Inflammatory macrophage treated with lipopolysaccharide for 1 hour (primary cell): ENCODE results near the gene CAT.

Source experiments
- DNase-seq, 2 donors: peaks; one replicate each; pipeline ENCODE4 v3.0.0-alpha.2; 2020 to 2022

CAT gene

DNA sequence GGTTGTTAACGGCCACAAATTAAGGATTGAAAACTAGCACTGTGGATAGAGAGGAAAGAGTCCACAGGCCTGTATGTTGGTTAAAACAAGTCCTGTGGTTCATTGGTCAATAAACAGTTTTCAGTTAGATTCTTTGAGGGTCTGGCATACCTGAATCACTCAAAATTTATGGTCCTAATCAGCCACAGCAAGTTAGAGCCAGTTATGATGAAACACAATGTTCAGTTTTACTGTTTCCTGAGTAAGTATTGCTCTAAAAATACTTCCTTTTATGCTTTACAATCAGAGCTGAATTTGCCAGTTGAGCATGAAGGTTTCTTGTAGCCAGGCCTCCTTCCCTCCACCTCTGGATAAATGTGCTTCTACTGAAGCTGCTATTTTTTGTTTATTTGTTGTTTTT, 12.9 kb upstream of the CAT start:
- peak in 1 of 2 donors; percentile 43 for DNase-seq

DNA sequence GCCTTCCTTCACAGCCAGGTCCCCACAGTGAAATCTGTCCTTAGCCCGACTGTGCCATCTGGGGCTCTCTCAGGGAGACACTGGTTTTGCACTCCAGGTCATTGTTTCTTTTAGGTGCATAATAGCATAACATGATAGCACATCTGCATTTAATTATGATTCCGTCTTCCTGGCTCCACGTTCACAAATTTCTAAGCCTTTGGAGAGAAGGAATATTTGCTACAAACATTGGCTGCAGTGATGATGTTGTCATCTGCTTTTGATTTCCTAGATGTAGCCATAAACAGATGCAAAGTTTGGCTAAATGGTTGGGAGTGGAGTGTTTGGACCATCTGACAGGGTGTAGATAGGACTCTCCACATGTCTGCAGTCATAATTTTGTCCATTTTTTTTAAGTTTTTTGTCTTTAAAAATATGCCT, 12.0 kb upstream of the CAT start:
- no peak for DNase-seq

DNA sequence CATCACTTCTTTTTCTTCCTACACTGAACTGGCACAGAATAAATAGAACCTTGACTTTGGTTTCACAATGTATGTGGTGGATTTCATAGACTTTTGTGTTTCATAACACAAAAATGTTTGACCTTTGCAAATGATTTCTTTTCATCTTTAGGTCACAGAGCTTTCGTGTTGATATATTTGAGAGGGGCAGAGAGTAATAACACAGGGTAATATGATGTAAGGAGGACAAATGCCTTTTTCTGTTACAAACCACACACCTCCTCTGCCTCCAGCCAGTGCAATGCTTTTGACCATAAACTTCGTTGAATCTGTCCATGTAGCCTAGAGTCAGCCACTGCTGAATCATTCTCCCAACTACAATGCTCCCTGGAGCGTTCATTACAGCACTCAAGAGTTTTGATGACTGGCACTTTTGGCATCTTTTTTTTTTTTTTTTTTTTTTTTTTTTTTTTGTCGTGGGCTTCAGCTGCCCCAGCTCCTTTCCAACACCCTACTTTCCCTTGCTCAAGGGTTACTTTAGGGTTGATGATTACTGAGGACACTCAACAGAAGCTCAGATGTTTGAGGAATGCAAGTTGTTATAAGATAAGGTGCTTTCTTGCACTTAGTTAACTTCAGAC, 11.4 kb upstream of the CAT start:
- peak; percentile 73 to 77 for DNase-seq

DNA sequence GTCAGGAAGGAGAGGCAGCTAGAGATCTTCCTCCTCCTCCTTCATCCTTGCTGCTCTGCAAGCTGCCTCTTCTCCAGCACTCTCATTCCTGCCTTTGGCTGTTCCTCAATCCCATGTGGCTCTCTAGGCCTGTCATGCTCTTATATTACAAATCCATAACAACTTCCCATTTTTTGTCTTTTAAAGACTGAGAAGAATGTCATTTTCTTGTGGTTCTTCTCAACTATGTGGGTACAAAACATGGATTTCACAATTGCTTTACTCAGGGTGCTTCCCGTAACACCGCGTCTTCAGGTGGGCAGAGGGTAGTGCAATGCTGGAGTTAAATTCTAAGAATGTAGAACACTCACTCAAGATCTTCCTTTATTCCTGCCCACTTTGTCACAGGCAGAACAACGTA, 6.8 kb upstream of the CAT start:
- DNase-seq: peak; percentile 70 to 94

DNA sequence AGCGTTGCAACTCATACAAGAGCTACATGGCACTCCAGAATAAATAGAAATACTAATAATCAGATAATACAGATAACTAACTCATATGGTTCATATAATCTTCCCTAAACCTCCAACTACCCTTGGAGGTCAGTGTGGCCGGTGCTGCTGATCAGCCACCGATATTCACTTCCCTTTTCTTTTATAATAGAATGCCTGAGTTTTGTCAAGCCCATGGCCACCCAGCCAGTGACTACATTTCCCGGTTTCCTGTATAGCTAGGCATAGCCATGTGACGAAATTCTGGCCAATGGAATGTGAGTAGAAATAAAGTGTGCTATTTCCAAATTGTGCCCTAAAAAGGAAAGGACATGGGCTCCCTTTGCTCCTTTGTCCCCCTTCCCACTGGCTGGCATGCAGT, 5.9 kb upstream of the CAT start:
- peak; percentile 61 to 64 for DNase-seq

DNA sequence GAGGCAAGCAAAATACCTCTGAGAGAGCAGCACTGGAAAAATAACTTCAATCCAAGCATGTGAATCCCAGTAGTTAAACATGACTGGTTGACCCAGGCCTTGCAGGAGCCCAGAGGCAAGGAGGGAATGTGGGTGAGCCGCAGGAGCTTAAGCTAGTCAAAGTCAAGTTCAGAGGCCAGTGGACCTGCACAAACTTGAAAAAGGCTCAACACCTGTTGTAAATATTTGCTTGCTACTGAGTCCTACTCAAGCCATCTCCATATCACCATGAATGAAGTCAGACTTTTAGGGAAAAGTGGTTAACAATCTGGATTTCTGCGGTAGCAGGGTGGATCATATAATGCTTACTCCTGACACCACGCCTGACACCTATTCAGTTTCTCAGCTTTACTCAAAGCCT, 4.8 kb upstream of the CAT start:
- no peak for DNase-seq

DNA sequence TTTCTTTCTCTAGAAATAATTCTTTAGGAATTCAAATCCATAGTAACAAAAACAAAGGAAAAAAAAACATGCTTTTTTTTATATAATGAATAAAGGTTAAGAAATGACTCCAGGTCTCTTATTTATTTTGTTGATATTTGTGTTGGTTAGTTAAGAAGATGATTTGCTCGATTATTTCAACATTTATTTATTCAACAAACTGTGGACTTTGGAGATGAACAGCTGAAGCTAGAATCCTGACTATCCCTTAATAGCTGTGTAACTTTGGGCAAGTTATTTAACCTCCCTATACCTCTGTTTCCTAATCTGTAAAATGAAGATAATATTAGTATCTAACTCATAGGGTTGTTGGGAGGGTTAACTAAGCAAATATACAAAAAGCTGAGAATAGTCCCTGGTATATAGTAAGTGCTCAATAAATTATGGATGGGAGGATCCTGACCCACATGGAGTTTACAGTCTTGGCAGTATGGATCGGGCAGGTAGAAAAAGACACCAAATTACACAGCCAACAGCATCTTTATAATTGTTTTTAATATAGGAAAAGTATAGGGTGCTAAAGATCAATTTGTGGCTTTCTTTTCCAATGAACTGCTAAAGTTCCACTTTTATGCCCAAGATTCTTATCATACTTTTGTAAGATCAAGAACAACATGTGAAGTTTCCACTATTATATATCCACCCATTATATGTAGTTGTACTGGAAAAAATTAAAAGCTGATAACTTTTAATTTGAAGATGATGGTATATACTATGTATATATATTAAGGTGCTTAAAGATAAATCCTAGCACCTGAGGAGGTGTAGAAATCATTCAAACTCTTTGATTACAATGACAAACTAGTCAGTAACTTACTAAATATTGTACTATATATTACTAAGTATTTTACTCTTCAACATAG, 1.3 kb upstream of the CAT start:
- DNase-seq: no peak

DNA sequence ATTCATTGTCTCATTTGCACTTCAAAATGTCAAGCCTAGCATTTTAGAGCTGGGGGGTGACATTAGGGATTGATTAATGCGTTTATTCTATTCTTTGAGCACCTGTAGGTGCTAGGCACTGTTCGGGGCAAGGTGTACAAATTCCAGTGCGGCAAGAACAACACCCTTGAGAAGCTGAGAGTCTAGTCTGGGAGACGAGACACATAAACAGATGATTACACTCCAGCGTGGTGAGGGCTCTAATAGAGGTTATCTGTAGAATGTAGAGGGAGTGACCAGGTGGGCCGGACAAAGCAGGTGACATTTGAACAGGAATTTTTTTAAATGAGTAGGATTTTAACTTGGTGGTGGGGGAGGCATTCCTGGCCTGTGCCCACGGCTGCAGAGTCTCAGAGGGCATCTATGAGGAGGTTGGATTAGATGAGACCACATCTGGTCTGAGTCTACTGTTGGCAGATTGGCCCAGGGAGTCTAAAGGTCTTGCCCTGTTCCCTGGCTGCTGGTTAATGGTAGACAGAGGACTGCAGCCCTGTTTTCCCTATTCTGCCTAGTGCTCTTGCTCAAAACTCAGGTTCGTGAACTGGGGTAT, 970 bp downstream of the CAT start:
- DNase-seq: no peak

DNA sequence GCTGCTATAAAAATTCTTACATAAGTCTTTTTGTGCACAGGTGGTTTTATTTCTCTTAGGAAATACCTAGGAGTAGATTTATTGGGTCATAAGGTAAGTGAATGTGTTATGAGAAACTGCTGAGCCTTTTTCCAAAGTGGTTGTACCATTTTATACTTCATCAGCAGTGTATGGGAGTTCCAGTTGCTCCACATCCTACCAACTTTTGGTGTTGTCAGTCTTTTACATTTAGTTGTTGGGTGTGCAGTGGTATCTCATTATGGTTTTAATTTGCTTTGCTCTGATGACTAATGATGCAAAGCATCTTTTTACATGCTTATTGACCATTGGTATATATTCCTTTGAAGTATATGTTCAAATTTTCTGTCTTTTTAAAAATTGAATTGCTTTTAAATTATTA, 3.1 kb downstream of the CAT start:
- no peak for DNase-seq

DNA sequence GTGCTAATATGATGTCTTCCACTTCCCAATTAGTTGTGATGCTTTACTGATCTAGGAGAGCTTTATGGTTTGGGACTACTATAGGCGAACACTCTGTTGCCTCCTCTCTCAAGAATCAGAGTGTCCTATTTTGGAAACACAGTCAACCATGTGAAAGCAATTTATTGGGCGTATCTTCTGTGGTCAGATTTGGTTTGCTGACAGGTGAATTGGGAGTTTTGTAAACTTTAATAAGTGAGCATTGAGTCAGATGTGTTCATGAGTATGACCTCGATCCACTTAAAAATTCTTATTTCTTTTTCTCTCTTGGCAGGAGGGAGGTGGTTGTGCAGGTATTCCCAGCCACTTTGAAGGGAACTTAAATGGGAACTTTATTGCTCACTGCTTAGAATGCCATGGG, 4.4 kb downstream of the CAT start:
- no peak for DNase-seq

DNA sequence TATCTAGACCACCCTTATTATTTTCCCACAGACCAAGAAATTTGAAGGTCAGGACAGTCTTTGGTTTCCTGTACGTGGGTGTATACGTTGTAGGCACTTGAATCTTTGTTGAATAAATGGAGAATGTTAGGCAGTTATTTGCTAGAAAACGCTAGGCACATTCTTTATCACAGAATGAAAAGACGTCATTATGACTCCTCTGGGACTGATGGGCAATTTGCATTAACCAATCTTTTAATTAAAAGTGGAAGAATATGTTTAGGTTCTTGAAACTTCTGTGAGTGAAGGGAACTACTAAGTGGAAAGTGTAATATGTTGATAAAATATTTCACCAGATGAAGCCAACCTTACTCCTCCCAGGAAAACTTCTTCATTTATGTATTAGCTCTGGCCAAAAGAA, 5.7 kb downstream of the CAT start:
- no peak for DNase-seq

DNA sequence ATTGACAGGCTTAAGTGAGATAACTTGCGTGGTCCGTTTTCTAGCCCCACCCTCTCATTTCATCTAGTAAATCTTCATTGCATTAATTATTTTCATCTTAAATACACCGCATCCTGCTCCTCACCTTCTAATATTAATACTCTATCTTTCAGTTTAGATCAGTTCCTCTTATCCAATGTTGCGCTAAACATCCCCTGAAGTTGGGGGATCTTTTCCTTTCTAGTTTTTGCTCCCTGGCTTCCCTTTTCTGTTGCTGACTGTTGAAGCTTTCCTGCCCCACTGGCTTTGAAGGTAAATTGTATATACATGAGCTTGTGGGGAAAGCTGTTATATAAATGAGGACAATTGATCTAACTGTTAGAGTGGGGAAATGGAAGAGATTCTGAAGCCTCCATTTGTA, 7.2 kb downstream of the CAT start:
- peak in 1 of 2 donors; percentile 37 for DNase-seq

DNA sequence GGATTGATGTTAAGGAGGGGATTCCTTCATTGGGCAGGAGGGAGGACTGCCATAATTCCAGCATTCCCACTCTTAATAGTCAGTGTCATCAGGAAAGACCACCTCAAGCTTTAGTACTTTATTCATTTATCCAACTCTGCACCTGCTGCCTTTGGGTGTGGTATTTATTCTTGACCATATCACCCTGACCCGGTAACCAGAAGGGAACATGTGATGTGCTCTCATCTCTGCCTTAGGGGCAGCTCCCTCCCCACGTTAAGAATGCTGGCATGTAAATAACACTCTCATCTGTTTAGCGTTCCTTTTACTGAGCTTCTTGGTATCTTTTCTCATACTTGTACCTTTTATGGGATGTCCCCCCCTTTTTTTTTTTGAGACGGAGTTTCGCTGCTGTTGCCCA, 7.7 kb downstream of the CAT start:
- DNase-seq: no peak

DNA sequence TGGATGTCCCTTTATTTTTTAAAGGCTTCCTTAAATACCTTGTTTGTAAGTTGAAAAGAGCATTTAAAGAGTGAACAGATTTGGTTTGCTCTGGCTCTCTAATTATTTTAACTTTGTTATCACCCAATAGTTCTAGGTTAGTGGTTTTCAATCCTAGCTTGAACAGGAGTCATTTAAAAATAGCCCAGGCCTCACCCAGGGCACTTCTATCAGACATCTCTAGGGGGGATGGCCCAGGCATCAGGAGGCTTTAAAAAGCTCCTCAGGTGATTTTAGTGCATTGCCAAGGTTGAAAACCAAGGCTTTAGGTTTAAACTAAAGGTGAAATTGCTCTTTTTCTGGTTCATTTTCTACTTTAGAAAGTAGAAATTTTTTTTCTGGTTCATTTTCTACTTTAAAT, 8.3 kb downstream of the CAT start:
- no peak for DNase-seq

DNA sequence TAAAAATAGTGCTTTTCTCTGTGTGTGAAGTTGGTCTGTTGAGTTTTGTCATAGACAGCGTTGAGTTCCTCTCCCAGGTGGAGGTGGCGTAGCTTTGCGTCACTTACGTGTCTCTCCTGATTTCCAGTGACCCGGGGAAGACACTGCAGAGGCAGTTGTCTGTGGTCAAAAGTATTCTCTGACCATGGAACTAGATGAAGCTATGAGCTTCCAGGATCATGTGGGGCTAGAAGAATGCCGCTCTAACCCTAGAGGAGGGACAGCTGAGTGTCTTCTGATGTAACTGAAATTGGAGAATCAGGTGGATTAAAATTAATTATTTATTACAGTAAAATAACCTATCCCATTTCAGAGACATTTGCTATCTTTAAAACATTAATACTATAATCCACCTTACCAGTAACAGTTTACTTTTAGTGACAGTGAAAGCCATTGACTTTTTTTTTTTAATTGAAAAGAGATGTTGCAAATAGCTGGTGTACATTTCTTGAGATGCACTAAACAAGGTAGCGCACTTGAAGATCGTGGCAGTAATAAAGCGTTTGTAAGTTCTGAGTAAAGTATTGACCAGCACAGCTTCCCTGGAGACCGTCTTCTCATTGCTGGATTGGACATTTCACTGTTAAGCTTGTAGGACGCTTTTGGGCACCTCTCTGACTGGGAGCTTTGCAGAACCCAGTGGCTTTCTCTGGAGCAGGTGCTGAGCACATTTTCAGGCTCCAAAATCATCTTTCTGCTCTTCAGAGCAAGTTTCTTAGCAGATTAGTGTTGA, 9.7 kb downstream of the CAT start:
- no peak for DNase-seq

DNA sequence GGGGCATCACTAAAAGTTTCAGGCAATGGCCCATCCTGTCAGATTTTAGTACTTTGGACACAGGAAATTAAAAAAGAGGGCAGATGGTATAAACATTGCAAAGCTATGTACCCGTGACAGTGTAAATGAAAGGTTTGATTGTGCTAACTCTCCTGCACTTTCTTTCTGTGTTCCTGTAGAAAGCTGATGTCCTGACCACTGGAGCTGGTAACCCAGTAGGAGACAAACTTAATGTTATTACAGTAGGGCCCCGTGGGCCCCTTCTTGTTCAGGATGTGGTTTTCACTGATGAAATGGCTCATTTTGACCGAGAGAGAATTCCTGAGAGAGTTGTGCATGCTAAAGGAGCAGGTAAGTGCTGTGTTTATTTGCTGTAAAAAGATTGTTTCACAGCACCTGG, 10.3 kb downstream of the CAT start:
- no peak for DNase-seq

DNA sequence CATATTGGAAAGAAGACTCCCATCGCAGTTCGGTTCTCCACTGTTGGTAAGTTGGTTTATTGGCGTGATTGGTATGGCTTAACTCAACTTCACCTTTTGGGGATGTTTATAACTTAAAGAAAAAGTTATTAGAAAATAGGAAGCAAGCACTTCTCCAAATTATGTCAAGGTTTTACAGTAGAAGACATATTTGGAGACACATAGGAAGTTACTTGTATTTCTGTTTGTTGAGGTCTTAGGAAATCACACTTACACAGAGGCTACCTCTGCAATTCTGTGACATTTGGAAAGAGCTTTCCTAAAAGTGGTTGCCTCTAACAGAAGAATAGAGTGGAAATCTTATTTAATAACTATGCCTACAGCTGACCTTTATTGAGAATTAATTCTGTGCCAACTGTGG, 12.3 kb downstream of the CAT start:
- DNase-seq: peak; percentile 46 to 61

DNA sequence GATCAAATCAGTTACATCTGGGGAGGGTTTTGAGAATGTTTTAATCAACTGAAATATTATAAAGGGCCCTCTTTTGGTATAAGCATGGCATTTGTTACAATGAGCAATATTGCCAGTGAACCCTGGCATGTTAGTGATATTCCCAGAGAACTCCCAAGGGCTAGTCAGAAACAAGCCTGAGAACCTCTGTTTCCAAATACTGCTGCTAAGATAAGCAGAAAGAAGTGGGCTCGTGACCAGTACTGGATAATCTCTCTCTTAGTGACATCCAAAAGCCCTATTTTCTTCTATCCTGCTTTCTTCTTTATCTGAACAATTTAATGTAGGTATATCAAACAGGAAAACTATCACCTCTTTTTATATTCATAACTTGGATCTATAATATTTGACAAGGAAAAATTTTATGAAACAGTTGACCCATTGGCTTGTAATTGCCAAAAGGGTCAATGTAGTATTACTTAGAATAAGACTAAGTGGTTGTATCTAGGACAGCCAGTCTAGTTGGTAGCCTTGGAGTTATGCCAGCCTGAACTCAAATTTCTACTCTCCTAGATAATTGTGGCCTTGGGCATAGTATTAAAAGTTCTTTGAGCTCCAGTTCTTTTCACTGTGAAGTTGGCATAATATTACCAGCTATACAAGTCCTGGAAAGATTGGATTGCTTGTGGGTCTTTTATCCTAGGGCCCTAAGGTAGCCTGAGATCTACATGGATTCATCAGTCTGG, 15.7 kb downstream of the CAT start:
- DNase-seq: no peak

DNA sequence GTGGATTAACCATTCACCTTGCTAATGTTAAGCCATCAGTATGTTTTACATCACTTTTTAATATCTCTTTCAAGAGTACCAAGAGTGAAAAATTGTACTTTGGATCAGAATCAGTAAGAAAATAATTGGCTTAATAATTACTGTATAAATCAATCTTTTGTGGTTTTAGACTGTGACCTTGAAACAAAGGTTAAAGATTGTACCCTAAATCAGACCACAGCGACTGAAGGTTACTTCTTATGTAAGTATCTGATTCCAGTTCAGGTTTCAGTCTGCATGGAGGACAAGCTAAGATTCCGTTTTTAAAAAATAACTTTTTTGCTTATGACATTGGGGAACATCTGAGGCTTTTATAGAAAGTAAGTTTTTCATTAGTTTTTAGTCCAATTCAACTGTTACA, 18.9 kb downstream of the CAT start:
- DNase-seq: no peak

DNA sequence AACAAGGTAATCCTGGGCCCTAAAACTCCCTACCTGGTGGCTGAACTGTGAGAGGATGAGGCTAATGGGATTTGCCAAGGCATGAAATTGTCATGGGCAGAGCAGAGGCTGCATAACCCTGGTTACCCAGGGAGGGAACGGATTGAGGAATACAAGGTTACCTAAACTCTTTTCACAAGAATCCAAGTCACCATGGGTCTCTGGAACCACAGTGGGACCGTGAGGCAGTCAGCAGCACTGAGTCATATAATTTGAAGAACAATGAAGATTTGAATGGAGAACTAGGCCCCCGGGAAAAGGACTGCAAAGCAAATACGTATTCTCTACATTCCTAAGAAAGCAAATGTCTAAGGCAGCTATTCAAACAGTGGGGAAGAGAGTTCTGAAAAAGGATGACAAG, 19.8 kb downstream of the CAT start:
- no peak for DNase-seq

DNA sequence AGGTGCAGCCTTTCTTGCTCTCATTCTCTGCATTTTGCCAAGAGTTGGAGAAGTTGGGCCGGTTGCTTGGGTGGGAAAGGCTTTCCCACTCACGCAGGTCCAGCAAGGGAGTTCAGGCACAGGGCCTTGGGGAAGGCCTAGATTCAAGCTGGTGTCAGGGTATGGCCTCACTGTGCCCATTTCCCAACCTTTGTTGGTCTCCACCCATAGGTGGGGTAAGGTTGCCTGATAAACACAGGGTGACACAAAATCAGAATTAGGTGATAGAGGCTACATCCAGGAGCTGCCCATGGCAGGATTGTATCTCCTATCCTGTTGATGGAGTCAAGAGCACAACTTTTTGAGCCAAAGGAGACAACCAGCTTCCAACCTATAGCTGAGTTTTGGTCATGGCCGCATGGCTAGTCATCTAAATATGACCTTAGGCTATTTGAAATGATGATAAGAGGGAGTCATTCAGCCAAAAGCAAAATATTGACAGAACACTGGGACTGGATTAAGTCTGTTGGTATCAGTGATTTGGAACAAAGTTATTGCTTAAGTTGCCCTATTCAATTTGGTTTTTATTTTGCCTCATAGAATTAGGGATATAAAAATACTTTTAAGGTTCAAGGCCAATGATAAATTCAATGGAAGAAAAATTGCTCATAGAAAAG, 20.9 kb downstream of the CAT start:
- no peak for DNase-seq

DNA sequence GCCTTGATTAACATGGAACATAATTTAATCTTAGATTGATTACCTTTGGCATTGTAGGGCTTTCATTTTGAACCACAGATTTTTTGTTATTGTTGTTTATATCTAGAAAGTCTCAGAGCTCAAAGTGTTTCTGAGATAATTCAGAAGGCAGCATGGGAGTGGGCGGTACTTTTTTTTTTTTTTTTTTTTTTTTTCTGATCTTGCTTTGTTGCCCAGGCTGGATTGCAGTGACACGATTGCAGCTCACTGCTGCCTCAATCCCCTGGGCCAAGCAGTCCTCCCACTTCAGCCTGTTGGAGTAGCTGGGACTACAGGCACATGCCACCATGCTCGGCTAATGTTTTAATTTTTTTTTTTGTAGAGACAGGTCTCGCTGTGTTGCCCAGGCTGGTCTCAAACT, 21.5 kb downstream of the CAT start:
- DNase-seq: no peak
